Measurements from ENCODE around the gene UCHL5.

GRCh38 chr1:192984080-192984479, 75.1 kb downstream of the UCHL5 start:
- no peak for TF ChIP-seq MXI1 (IDR thresholded peaks at IDR 0.05; ENCODE audit: borderline replicate concordance, low read depth, low read length)
- no peak for TF ChIP-seq RFX5 (IDR thresholded peaks at IDR 0.05; ENCODE audit: low read depth, low read length)
- no peak for TF ChIP-seq ASH2L (IDR thresholded peaks at IDR 0.05; ENCODE audit: insufficient read length, low read depth, low read length)
- TF ChIP-seq ERF (CRISPR knock-in tag; IDR thresholded peaks at IDR 0.05) = no peak
- no peak for TF ChIP-seq RARG (CRISPR knock-in tag; IDR thresholded peaks at IDR 0.05; ENCODE audit: low read depth)
- TF ChIP-seq, protein P1, sequence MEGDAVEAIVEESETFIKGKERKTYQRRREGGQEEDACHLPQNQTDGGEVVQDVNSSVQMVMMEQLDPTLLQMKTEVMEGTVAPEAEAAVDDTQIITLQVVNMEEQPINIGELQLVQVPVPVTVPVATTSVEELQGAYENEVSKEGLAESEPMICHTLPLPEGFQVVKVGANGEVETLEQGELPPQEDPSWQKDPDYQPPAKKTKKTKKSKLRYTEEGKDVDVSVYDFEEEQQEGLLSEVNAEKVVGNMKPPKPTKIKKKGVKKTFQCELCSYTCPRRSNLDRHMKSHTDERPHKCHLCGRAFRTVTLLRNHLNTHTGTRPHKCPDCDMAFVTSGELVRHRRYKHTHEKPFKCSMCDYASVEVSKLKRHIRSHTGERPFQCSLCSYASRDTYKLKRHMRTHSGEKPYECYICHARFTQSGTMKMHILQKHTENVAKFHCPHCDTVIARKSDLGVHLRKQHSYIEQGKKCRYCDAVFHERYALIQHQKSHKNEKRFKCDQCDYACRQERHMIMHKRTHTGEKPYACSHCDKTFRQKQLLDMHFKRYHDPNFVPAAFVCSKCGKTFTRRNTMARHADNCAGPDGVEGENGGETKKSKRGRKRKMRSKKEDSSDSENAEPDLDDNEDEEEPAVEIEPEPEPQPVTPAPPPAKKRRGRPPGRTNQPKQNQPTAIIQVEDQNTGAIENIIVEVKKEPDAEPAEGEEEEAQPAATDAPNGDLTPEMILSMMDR (CRISPR knock-in tag; IDR thresholded peaks at IDR 0.05) = no peak
- no peak for TF ChIP-seq FOXM1 (CRISPR knock-in tag; IDR thresholded peaks at IDR 0.05)
- no peak for TF ChIP-seq TFDP2 (CRISPR knock-in tag; IDR thresholded peaks at IDR 0.05)
- TF ChIP-seq, protein P2, sequence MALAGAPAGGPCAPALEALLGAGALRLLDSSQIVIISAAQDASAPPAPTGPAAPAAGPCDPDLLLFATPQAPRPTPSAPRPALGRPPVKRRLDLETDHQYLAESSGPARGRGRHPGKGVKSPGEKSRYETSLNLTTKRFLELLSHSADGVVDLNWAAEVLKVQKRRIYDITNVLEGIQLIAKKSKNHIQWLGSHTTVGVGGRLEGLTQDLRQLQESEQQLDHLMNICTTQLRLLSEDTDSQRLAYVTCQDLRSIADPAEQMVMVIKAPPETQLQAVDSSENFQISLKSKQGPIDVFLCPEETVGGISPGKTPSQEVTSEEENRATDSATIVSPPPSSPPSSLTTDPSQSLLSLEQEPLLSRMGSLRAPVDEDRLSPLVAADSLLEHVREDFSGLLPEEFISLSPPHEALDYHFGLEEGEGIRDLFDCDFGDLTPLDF (CRISPR knock-in tag; IDR thresholded peaks at IDR 0.05) = no peak
- TF ChIP-seq STAT5B (CRISPR knock-in tag; IDR thresholded peaks at IDR 0.05) = no peak
- no peak for TF ChIP-seq ZBTB20 (CRISPR knock-in tag; IDR thresholded peaks at IDR 0.05; ENCODE audit: borderline replicate concordance, low read depth)

Measured in HepG2 (cell line).